Rectal smooth muscle tissue (tissue), 1 donor: ENCODE results near the gene RRBP1.

Source experiments
- H3K27ac ChIP-seq: one replicate; pipeline ENCODE4 v1.7.0; 2013; ENCODE audit warnings: low read depth, low read length, inconsistent platforms
- H3K27me3 ChIP-seq: one replicate; pipeline ENCODE4 v1.7.0; 2013; ENCODE audit warnings: low read length; ENCODE audit not compliant: control insufficient read depth, insufficient read depth
- H3K36me3 ChIP-seq: one replicate; pipeline ENCODE4 v1.7.0; 2013; ENCODE audit warnings: low read length; ENCODE audit not compliant: control insufficient read depth, insufficient read depth
- H3K4me1 ChIP-seq: one replicate; pipeline ENCODE4 v1.7.0; 2013; ENCODE audit warnings: low read length; ENCODE audit not compliant: control insufficient read depth, insufficient read depth
- H3K4me3 ChIP-seq: one replicate; pipeline ENCODE4 v1.7.0; 2013; ENCODE audit warnings: low read length
- H3K9ac ChIP-seq: one replicate; pipeline ENCODE4 v1.7.0; 2013; ENCODE audit warnings: low read length

RRBP1 gene

DNA sequence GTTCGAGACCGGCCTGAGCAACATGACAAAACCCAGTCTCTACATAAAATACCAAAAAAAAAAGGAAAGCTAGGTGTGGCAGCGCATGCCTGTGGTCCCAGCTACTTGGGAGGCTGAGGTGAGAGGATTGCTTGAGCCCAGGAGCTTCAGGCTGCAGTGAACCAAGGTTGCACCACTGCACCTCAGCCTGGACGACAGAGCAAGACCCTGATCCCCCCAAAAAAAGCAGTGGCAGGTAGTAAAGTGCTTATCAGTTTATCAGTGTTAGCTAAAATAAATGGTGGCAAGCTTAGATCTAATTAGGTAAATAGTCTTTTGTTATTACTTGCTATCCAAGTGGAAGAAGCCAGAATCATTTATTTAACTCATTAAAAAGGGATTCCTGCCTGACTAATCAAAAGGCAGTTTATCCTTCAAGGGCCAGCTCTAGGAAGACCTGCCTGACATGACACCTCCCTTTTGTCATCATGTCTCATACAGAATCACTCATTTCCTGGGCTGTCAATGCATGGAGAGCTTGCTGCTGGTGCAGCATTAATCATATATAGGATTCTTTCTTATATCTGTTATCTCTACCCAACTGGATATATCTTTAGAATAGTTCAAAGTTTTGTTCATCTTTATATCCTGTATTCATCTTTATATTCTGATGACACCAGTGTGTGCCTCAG lies 102.5 kb downstream of the RRBP1 start:
- Histone ChIP-seq H3K4me1 (peaks cover 20% of the 10 kb centered on the region), H3K27me3 (no peaks in the 10 kb centered on the region), H3K36me3 (no peaks in the 10 kb centered on the region), H3K4me3 (no peak overlapping the region), H3K9ac (no peak overlapping the region), H3K27ac (peak overlapping the region; percentile 12)

DNA sequence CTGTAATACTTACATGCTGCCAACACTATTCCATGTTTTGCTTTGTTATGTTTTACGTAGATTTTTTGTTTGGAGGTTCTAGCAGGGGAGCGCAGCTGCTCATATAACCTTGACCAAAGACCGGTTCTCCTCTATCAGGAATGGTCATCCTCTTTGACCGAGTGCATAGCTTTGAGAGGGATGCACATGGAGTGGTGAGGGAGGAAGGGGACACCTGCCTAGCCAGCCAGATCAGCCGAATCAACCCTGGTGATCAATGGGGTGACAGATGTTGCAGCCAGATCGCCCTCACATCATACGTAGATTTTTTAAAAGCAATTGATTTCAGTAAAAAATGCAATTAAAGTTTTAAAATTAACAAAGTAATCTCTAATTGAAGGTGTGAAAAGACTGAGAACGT lies 105.8 kb downstream of the RRBP1 start:
- no peak overlapping the region for H3K9ac ChIP-seq
- peak overlapping the region; percentile 21 for H3K27ac ChIP-seq
- no peaks in the 10 kb centered on the region for H3K36me3 ChIP-seq
- H3K4me1 ChIP-seq = peaks cover 16% of the 10 kb centered on the region
- H3K27me3 ChIP-seq = no peaks in the 10 kb centered on the region
- H3K4me3 ChIP-seq = no peak overlapping the region

DNA sequence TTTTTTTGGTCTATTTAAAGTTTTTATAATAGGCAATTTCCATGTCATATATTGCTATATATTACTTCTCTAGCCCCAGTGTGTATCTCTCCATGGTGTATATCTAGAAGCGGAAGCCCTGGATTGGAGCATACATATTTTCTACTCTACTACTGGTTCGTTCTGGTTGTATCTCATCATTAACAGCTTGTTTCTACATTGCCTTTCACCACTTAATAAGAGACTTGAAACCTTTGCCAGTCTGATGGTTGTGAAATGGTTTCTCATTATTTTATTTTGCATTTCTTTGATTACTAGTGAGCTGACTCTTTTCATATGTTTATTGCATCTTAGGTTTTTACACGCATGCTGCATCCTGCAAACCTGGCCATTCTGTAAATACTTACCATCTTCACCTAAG lies 108.6 kb downstream of the RRBP1 start:
- H3K4me3 ChIP-seq = no peak overlapping the region
- no peak overlapping the region for H3K9ac ChIP-seq
- no peaks in the 10 kb centered on the region for H3K27me3 ChIP-seq
- no peaks in the 10 kb centered on the region for H3K36me3 ChIP-seq
- peak overlapping the region; percentile 100 for H3K27ac ChIP-seq
- peaks cover 12% of the 10 kb centered on the region for H3K4me1 ChIP-seq

DNA sequence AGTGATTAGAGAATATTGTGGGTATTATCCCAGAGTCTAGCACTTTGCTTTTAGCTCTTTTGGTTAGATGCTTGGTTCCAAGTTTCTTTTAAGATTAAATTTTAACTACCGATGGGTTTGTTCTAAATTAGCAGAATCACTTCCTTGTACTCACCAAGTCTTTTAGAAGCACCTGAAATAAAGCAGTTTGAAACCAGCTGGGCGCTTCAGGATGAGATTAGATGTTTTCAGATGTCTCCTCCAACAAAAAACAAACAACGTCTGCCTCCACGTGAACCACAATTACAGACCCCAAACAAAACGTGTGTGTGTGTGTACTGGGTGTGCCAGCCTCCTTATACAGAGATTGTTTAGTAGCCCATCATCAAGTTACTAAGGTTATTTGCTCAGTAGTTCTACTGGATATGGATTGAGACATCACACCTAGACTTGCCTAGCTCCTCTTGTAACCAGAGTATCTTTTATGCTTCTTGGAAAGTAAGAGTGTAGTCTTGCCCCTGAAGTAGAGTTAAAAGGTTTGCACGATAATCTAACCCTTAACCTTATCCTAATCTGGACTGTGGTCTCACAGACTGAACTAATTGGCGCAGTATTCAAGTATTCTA lies 109.9 kb downstream of the RRBP1 start:
- Histone ChIP-seq H3K9ac (no peak overlapping the region), H3K4me1 (peaks cover 21% of the 10 kb centered on the region)

DNA sequence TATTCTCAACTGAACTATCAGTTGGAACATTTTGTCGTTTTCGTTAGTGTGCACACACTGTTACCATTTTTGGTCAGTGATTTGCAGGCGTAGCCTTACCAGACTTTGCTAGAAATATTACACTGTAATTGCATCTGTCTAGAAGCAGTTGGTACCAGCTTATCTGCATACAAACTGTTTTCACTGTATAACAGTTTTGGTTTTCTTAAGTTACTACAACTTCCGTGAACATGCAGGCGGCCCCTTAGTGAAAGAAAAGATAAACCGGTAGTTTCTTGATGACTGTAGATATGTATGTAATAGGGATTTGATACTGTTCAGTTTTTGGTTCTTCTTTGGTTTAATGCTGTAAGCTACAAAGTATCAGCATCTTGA lies 110.9 kb downstream of the RRBP1 start:
- H3K4me1 ChIP-seq = peaks cover 19% of the 10 kb centered on the region
- H3K4me3 ChIP-seq = peak overlapping the region; percentile 84
- no peaks in the 10 kb centered on the region for H3K36me3 ChIP-seq
- H3K27ac ChIP-seq = peak overlapping the region; percentile 100
- H3K9ac ChIP-seq = peak overlapping the region; percentile 92
- no peaks in the 10 kb centered on the region for H3K27me3 ChIP-seq

More for the DNA sequence above, 109.9 kb downstream of the RRBP1 start:
- H3K4me3 ChIP-seq = peak overlapping the region; percentile 84
- H3K36me3 ChIP-seq = no peaks in the 10 kb centered on the region
- peak overlapping the region; percentile 100 for H3K27ac ChIP-seq
- H3K27me3 ChIP-seq = no peaks in the 10 kb centered on the region

DNA sequence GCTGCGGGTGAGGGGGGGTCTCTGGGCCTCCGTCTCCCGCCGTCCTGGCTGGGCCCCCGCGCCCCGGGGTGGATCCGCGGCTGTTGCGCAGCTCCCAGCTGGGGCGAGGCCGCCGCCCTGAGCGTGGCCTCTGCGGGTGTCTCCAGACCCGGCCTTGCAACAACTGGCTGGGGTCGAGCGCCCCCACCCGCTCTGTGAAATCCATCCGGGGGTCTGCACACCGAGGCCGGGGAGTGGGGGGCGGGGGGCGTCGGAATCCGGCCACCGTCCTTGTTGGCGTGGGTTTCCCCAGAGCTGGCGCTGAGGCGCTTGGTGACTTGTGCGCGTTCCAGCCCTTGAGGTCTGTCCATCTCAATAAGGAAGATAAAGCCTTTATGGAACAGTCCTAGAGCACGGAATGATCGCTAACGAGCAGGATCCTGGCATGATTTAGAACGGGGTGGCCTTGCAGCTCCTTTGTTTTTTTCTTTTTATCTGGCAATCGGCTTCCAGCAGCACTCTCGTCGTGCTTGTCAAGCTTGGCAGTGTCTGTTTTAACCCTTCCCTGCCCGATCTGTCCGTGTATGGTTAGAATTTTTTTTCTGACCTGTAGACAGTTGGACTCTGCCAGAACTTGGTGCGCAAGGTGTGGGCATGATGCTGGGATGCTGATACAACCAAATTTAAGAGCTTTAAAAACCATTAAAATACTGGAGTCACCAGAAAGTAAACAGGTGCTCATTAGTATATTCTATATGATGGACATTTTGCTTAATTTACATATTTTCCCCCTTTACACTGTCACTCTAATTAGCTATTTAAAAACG lies 111.5 kb downstream of the RRBP1 start:
- Histone ChIP-seq H3K36me3 (no peaks in the 10 kb centered on the region), H3K9ac (peak overlapping the region; percentile 92), H3K27ac (peak overlapping the region; percentile 100), H3K4me3 (peak overlapping the region; percentile 84), H3K27me3 (no peaks in the 10 kb centered on the region), H3K4me1 (peaks cover 17% of the 10 kb centered on the region)

DNA sequence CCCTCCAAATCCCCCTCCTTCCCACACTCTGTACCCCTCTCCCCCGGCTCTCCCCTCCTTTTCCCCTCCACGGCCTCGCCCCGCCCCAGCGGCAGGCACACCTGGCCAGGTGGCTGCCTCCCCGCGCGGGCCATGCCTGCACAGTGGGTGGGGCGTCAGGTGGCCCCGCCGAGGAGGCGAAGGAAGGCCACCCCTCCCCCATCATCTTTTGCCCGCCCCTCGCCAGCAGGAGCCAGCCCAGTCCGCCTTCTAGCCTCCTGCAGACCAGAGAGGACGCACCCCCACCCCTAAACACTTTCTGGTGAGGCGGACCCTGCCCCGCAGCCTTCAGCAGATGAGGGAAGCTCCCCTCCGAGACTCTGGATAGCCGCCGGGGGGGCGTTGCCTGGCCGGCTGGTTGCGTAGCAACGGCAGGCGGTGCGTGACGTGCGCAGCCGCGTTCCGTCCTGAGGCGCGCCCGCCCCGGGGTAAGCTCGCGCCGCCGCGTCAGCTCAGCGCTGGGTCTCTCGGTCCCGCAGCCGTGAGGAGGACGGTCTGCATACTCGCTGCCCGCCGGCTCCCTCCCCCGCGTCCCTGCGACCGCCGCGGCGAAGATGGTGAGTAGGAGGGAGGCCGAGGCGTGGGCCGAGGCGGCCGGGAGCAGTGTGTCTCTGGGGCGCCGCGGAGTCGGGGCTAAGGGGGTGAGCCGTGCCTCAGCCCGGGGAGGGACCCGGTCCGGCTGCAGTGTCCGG lies 112.3 kb downstream of the RRBP1 start, which contains the start of gene DSTN:
Gene DSTN, plus strand, starts transcription at position 460 of the 731 bp plus-strand sequence. Its CDS starts 134 bp downstream, at position 594.
- H3K4me1 ChIP-seq = peaks cover 21% of the 10 kb centered on the region

DNA sequence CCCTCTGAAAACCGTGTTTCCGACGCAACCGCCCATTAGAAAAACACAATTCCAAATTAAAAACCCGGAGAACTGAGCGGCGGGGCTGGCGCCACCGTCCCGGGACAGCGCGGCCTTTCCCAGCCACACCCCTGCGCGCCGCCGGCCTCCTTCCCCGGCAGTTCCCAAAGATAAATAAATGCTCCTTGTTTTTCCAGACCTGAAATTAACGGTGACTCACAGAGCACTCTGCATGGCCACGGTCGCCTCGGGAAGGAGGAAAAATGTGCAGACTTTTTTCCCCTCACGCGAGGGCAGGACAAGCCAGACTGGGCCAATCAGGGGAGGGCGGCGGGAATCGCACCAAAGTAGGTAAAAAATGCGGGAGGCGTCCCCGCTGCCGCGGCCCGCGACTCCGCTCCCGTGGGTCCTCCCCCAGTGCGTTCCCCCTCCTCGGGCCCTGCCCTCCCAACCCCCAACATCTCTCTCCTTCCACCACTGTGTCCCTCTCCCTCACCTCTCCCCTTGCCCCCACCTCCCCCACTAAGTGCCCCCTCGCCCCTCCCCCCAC lies 113.0 kb downstream of the RRBP1 start:
- Histone ChIP-seq H3K4me3 (peak overlapping the region; percentile 84), H3K9ac (peak overlapping the region; percentile 50), H3K4me1 (peaks cover 21% of the 10 kb centered on the region), H3K36me3 (no peaks in the 10 kb centered on the region), H3K27me3 (no peaks in the 10 kb centered on the region), H3K27ac (peak overlapping the region; percentile 100)

More for the DNA sequence above, 112.3 kb downstream of the RRBP1 start, which contains the start of gene DSTN:
- H3K36me3 ChIP-seq = no peaks in the 10 kb centered on the region
- peak within 1 kb of the TSS; percentile 100 for H3K27ac ChIP-seq
- H3K4me3 ChIP-seq = peak within 1 kb of the TSS; percentile 84
- peak within 1 kb of the TSS; percentile 92 for H3K9ac ChIP-seq
- H3K27me3 ChIP-seq = no peaks in the 10 kb centered on the region

DNA sequence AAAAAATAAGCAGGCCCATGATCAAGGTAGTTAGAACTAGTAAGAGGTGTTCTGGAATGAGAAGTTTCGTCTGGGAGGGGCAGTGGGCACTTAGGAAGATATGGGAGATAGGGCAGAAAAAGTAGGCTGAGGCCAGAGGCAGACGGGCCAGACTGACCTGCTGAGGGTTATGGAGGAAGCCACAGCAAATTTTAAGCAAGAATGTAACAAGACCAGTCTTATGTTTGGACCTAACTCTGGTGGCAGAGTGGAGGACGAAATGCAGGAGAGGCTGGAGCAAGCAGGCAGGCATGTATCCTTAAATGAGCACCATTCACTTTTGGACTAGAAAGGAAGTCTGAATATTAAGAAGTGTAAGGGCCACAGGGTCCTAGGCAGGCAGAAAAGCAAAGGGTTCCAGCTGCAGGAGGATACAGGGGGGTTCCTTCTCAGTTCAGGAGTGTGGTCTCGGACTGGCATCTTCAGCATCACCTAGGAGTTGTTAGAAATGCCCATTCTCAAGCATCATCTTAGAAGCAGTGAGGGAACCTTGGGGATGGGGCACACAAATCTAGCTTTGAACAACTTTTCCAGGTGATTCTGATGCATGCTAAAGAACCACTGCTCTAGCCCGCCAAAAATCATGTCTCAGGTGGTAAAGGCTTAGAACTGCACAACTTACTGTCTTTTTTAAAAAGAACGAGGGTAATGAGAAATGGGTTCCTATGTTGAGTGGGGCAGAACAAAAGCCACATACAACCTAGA lies 113.8 kb downstream of the RRBP1 start:
- Histone ChIP-seq H3K27me3 (no peaks in the 10 kb centered on the region), H3K27ac (peak overlapping the region; percentile 100), H3K9ac (peak overlapping the region; percentile 50), H3K4me3 (peak overlapping the region; percentile 84), H3K36me3 (no peaks in the 10 kb centered on the region), H3K4me1 (peaks cover 21% of the 10 kb centered on the region)

DNA sequence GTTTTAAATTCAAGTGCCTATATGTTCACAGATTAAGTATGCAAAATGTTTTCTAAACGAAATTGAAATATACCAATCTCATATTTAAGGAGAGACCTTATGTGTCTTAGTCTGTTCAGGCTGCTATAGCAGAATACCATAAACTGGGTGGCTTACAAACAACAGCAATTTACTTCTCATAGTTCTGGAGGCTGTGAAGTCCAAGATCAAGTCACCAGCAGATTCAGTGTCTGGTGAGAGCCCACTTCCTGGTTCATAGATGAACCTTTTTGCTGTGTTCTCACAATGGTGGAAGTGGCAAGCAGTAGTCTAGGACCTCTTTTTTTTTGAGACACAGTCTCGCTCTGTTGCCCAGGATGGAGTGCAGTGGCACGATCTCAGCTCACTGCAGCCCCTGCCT lies 115.7 kb downstream of the RRBP1 start:
- no peak overlapping the region for H3K9ac ChIP-seq
- H3K36me3 ChIP-seq = no peaks in the 10 kb centered on the region
- no peaks in the 10 kb centered on the region for H3K27me3 ChIP-seq
- H3K4me1 ChIP-seq = peaks cover 24% of the 10 kb centered on the region
- H3K27ac ChIP-seq = peak overlapping the region; percentile 100
- H3K4me3 ChIP-seq = no peak overlapping the region

DNA sequence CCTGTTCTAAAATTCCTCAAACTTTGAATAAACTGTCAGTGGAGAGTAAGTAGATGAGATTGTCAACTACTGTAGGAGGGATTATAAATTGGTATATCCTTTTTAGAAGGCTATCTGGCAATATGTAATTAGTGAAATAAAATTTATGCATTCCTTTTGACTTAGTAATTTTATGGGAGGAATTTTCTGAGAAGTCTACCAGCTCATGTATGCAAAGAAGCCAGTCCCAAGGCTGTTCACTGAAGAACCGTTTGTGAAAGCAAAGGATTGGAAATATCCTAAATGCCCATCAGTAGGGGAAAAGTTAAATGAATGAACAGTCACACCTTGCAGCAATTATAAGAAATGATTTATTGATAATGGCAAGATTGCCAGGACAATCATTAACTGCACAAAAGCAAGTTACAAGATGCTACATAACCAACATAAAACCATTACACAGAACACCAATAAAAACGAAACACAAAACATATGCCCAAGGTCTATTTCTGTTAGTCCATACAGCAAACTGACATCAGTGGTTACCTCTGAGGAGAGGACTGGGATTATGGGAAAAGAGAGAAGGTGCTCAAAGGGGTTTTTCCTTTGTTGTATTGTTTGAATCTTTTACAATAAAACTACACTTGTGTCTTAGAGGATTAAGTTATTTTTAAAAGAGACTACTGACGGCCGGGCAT lies 116.7 kb downstream of the RRBP1 start:
- H3K27me3 ChIP-seq = no peaks in the 10 kb centered on the region
- H3K36me3 ChIP-seq = no peaks in the 10 kb centered on the region
- no peak overlapping the region for H3K9ac ChIP-seq
- peak overlapping the region; percentile 52 for H3K27ac ChIP-seq
- H3K4me1 ChIP-seq = peaks cover 24% of the 10 kb centered on the region
- H3K4me3 ChIP-seq = no peak overlapping the region
